A204.1 (cell line): Measurements from ENCODE around the gene OR5B21.
A peak's percentile ranks its signal among the peaks of the same experiment; 100 is the strongest.

Source experiments
- FAIRE-seq: peaks from 2 replicates; lab custom pipeline; 2012; peaks lifted over from hg19 to GRCh38; lab: Jason Lieb, UNC

OR5B21 gene

DNA sequence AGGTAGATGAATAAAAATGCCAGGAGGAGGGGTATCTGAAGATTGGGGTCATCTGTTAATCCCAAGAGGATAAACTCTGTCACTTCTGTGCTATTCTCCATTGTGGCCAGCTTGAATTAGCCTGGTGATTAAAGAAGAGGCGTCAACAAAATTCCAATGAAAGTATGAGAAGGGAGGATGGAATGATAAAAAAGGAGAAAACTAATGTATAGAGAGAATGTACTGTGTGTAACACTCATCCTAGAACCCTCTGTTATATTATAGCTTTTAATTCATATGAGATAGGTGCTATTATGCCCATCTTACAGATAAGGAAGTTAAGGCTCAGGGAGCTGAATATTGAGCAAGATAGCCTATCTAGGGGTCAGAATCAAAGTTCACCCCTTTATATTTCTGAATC lies at the start of gene OR5B21:
OR5B21 (minus strand) TSS at position 101 of the 400 bp plus-strand sequence; CDS start at position 101, 0 bp downstream.
- FAIRE-seq = no peak

DNA sequence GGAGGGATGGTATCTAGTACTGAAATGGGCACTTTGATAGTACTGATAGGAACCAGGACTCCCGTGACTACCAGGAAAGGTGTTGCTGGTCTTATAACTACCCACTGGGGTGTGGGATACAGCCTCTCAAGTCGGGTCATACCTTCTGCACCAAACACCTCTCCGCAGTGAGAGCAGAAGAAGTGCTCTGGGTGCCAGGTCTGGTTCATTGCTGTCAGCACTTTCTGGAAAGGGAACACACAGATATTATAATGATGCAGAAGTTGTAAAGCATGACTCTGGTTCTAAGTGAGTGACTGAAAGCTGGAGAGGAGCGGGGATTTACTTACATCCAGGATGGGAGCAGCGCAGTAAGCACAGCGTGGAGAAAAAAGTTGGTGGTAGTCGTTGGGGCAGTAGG lies 41.7 kb upstream of the OR5B21 start:
- no peak for FAIRE-seq

DNA sequence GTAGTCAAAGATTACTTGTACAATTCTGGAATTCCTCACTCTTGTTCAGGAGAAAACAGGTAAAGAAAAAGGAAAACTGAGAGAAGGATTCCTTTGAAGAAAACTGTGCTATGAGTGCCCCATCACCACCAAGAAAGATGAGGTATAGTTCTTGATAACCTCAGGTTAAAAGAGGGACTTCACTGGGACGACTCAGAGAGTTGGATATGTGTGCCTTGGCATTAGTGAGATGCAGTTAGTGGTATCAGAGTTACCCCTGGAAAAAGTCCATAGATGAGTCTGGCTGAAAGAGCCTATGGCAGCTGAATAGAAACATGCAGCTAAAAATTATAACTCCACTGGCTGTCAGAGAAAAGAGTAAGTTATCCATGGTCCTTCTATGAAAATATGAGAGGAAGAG lies 38.9 kb upstream of the OR5B21 start:
- no peak for FAIRE-seq

DNA sequence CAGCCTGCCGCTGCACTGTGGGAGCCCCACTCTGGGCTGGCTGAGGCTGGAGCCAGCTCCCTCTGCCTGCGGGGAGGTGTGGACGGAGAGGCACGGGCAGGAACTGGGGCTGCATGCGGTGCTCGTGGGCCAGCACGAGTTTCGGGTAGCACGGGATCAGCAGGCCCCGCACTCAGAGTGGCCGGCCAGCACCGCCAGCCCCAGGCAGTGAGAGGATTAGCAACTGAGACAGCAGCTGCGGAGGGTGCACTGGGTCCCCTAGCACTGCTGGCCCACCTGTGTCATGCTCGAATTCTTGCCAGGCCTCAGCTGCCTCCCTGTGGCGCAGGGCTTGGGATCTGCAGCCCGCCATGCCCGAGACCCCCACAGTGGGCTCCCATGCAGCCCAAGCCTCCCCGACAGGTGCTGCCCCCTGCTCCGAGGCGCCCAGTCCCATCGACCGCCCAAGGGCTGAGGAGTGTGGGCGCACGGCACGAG lies 24.0 kb upstream of the OR5B21 start:
- FAIRE-seq = no peak

DNA sequence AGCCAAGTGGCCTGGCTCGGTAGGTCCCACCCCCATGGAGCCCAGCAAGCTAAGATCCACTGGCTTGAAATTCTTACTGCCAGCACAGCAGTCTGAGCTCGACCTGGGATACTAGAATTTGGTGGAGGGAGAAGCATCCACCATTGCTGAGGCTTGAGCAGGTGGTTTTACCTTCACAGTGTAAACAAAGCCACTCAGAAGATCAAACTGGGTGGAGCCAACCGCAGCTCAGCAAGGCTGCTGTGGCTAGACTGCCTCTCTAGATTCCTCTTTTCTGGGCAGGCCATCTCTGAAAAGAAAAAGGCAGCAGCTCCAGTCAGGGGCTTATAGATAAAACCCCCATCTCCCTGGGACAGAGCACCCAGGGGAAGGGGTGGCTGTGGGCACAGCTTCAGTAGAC lies 22.3 kb upstream of the OR5B21 start:
- FAIRE-seq = no peak

DNA sequence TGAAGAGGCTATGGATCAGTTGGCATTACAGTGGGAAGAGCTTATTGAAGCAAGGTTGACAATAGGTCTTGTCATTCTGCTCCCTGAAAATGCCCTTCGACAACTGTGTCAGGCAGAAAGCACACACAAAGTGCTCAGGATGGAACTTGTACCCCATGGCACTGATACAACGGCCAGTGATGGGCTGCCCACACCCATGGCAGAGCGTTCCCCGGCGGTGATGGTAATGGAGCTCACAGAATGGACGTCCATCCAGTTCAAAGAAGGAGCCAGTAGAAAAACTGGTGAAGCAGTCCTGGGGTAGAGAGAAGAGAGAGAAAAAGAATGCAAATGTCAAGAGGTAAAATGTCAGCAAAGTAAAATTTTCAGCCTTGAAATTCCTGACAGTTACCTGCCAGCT lies 19.5 kb upstream of the OR5B21 start:
- no peak for FAIRE-seq

DNA sequence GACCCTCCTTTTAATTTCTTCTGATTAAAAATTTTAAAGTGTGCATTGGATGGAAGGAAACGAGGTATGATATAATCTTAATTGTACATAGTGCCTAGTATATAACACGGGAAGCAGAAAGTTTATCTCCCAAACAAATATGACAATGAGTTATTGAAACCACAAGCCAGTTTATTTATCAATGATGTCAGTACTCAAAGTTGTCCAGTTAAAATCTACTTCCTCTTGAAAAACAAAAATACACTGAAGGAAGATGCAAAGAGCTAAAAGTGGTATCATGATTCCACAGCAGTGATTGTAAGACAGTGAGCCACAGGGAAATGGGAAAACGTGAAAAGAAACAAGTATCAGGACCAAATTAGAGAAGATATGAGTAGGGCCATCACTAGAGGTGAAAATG lies 18.8 kb upstream of the OR5B21 start:
- no peak for FAIRE-seq

DNA sequence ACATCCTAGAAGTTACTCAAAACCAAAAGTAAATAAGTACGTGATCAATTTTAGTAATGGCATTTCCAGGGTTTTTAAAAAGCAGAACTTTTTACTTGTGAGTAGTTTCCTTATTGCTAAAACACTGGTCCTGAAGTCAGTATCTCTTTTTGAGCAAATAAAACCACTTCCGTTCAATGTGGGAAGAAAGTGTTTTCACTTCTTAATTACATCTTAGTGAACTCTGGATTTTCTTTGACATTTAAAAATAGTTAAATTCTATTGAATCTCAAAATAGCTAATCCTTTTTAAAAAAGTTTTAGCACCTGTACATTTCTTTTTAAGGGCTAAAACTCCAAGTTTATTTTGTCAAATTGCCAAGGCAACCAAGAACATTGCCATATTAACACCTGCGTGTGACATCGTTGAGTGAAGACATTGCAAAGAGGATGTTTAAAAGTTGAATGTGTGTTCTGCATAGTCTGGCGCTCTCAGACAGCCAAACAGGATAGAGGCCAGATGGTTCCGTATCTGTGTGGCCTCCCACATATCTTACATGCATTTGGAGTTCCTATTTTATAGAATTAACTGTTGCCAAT lies 17.2 kb upstream of the OR5B21 start:
- no peak for FAIRE-seq

DNA sequence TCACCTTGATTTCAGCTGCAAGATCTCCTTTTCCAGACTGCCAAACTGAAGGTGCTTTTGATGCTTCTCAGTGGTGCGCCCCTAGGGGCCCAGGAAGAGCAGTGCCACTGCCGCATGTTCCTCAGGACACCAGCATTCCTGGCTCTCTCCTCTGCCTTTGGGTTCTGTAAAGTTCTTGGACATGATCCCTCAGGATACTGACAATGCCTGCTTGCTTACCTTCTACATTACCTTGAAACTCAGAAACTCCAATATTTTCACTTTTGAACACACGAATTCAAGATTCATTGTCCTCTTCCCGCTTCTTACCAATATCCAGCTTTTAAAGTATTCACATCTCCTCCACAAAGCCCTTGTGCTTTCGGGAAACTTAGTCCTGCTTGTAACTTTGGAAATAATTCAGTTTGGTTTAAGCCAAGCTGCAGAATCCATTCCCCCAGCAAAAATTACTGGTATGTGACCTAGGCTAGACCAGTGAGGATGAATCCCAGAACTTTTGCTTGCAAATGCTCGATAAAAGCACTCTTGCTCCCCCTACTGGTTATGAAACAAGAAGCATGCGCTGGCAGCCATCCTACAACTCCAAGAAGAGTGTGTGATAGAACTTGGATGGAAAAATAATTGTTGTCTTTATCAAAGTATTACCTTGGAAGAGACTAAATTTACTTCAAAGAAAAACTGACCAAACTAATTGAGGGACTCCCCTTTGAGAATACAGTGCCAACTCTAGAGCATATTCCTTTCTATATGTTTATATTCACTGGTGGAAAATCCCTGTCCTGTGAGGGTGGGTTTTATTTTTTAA lies 16.5 kb upstream of the OR5B21 start:
- peak; percentile 77 for FAIRE-seq

DNA sequence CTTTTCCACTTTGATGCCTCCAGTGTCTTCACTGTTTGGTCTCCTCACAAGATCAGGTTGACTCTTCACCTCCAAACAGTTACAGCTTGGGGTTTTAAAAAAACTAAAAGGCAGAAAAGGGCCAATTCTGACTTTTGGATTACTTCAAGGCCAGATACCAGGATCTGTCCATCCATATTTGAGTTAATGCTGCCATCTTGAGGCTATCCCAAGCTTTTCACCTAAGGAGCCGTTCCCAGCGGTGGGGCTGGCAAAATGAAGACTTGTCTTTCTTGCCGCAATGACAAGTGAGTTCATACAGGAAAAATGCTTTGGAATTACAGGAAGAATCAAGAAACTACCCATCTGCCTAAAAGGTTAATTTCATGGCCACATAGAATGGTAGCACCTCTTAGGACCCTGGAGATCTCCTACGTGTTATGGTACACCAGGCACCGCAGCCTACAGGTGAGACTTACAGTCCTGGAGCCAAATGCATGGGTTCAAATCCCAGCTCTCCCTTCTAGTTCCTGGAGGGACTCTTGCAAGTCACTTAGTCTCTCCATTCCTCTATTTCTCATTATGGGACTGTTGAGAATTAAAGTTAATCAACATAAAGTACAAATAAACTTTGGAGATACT lies 6.0 kb upstream of the OR5B21 start:
- FAIRE-seq = peak; percentile 92

DNA sequence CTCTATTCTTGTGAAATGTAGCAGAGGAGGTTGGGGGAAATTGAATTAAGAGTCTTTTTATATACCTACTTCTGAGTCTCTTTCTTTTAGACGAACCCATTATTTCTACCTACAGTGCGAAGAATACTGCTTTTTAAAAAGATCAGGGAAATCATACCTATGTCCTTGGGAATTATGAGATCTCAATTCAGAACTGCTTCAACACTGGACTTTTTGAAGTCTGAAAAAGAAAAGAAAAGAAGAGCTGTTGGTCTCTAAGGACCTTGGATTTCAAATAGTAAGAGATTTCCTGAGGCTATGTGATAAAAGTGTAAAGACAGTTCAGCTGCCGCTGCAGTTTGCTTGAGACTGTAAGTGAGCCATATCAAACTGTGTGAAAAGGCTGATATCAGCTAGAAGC lies 3.7 kb upstream of the OR5B21 start:
- no peak for FAIRE-seq

DNA sequence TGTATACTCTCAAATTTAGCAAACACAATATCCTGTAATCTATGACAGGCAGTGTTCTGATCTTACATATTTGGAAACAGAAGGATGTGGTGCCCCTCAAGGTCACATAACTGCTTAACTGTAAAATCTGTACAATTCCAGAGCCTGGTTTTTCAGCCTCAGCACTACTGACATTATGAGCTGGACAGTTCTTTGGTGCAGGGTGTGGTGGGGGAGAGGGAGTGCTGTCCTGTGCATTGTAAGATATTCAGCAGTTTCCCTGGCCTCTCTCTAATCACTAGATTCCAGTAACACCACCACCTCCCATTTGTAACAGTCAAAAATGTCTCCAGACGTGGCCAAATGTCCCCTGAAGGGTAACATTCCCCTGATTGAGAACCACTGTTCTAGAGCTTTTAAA lies 1.8 kb upstream of the OR5B21 start:
- FAIRE-seq = no peak

DNA sequence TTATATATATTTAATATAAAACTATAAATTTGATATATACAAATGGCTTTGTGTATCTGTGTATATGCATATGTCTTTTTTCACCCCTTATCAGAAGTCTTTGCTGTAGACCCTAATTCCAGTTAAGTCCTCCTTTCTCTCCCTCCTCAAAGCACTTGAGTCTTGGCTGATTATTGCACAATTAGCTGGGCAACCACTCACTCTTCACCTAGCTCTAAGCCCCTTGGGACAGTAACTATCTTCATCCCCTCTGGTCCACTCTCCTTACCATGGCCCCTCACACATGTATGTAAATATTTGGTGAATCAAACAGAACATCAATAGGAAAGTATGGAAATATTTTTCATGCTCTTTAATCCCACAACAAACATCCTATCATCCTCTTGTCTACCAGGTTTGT lies 909 bp upstream of the OR5B21 start:
- no peak for FAIRE-seq

DNA sequence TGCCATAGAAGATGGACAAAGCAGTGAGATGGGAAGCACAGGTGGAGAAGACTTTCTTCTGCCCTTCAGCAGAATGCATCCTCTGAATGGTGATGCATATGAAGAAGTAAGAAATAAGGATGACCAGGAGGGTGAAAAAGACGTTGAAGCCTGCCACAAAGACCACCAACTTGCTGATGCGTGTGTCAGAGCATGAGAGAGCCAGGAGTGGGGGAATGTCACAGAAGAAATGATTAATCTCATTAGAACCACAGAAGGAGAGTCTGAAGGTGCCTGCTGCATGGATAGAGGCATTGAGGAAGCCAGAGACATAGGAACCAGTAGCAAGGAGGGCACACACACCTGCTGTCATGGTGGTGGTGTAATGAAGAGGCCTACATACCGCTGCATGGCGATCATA lies 550 bp downstream of the OR5B21 start:
- FAIRE-seq = no peak

DNA sequence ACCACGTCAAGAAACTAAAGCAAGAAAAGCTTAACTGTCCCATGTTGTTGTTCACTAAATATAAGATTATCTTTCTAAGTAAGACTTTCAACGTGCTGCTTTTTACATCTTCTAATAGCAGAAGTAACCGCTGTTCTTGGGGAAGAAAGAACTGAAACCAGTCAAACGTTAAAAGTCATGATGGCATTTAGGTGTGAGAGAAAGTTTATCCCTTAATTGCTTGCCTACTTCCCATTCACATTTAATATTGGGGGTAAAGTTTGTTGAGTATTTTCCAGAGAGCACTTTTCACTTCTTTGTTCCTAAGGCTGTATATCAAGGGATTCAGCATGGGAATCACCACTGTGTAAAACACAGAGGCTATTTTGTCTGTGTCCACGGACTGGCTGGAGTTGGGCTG lies 970 bp downstream of the OR5B21 start:
- no peak for FAIRE-seq

DNA sequence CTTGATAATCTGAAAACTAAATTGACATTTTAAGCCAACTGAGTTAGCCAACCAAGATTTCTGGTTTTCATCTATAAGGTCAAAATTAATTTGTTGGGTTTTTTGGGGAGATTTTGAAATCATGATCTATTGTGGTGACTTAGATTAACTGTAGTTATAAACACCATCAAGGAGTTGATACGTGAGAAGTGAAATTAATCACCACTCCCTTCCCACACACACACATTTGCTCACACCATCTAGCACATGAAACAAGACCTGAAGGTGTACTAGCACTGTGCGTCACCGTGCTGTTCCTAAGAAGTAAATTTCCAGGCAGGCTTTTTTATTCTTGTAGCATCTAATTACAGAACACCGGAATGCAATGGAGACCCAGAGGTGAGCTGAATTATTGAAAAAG lies 2.1 kb downstream of the OR5B21 start:
- no peak for FAIRE-seq

DNA sequence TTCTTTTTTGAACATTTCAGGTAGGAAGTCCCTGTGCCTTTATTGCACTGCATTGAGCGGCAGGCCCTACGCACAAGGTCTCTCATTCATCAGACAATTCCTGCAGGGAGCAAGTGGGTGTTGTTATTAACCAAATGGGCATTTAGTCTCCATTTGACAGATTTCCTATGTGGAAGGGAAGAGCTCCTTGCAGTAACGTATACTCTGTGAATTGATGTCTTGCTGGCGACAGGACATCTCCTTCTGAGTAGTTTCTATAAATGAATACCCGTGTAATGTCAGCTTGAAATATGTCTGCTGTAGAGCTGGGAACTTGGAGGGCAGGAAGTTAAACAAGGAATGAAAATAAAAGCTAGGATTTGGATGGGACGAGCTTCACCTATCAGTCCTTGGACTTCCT lies 3.7 kb downstream of the OR5B21 start:
- no peak for FAIRE-seq

DNA sequence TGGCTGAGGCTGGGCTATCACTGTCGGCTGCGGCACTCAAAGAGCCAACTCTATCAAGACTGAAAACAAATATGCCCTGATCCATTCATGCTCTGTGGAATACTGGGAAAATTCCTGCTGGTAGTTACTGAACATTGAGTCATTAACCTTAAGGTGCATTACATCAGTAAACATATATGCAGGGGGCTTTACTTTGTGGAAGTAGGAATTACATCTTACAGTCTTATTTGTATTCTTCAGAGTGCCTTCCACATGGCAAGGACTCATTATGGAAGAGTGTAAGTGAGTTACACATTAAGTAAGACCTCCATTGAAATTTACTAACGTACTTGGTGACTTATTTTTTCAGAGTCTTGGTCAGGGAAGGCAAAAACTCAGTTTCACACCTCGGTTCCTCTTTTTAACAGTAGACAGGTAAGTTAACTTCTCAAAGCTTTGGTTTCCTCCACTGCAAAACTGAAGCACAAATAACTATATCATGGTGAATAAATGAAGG lies 4.5 kb downstream of the OR5B21 start:
- no peak for FAIRE-seq

DNA sequence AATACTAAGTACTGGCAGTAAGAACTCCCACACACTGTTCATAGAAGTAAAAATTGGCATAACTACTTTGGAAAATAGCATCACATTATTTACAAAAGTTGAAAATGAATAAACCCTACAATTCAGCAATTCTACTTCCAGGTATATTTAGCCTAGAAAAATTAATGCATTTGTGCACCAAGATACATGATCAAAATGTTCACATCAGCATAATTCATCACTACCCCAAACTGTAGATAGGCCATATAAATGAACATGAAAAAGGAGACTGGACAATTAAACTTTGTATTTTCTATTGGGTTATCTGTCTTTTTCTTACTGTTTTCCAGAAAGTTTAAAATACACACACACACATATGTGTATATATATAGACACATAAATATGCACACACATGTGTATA lies 5.9 kb downstream of the OR5B21 start:
- FAIRE-seq = no peak

DNA sequence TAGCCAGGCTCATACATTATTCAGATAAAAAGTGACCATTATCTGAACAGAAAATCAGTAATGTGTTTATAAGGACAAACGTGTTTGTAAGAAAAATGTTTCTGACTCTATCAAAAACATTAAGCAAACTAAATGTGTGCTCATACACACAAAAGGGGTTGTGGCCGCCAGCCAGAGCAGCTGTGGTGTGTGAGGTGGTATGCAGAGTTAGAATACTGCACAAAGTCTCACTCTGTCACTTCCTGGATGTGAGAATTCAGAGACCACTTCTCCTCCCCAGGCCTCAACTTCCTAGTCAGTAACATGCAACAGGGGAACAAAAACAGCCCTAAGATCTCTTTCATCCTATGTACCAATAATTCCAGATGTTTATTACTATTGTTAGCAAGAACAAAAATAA lies 9.4 kb downstream of the OR5B21 start:
- FAIRE-seq = no peak

DNA sequence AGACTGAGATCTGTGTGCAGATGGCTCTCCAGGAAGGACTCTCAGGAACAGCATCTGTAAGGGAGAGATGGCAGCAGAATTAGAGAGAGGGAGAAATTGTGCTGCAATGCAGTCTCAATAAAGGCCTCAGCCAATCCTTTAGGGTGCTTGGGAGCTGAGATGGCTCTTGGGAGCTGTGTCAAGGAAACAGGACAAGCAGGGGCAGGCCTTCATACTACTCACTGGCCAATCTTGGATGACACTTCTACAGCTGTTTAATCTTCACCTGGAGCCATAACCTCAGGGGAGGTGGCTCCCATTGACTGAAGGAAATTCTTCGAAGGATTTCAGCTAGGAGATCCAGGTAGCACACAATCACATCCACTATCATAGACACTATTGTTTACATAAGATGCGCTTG lies 10.0 kb downstream of the OR5B21 start:
- no peak for FAIRE-seq

DNA sequence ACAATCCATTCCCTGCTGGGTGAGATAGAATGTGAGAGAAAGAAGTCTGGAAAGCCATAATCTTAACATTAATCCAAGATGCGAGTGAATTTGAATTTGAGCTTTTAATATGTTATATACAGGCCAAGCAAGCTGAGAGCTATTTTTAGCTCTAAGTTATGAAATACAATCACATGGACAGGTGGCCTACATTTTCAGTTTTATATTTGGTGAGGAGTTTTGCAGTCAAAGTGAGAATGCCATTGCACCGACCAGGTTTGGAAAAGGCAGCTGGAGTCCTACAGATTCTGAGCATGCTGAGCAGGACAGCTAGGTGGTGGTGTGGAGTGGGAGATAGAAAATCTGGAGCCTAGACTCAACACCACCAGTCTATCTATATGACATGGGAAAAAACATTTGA lies 12.0 kb downstream of the OR5B21 start:
- FAIRE-seq = no peak

DNA sequence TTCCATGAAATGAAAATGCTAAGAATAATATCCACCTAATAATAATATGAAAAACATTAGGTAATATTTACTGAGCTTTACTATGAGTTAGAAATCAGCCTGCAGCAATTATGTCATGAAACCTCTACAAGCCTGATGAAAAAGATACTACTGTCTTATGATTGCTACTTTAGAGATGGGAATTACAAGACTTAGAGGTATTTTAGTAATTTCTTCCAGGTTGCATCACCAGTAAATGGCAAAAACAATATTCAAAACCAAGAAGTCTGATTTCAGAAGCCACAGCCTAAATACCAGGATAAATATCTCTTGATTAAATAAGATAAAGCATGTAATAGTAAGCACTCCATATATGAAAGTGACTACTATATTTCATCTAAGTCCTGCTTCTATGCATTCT lies 13.8 kb downstream of the OR5B21 start:
- no peak for FAIRE-seq

DNA sequence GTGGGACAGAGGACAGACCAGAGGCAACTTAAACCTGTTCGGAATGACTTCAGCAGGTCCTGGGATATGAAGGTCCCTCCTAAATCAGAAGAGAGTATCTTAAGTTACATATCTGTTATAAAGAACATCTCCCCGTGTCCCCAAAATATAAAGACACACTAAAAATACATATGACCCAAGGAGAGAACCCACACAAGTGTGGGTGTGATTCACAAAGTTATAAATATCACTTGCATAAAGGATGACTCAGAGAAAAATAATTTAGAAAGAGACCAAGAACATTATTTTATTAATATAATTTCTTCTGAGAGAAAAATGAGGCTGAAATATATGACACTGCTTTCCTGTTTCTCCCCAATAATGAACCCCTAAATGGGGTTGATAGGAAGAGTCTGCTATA lies 14.2 kb downstream of the OR5B21 start:
- no peak for FAIRE-seq
